Nephron progenitor cell (in vitro differentiated cells): ENCODE data around the gene ATP2B1.

ENCODE experiments used
- DNase-seq: peaks from one replicate; pipeline ENCODE4 v3.0.0; 2021
- H3K27ac Mint-ChIP-seq: 2 replicates; pipeline ENCODE4 v1.8.0; 2021; ENCODE audit warnings: mild to moderate bottlenecking, moderate library complexity, mixed read lengths
- H3K27me3 Mint-ChIP-seq: 2 replicates; pipeline ENCODE4 v1.8.0; 2021; ENCODE audit warnings: mild to moderate bottlenecking, low read depth, mixed read lengths; ENCODE audit not compliant: poor library complexity
- H3K36me3 Mint-ChIP-seq: 2 replicates; pipeline ENCODE4 v1.8.0; 2021; ENCODE audit warnings: low read depth, mixed read lengths
- H3K4me1 Mint-ChIP-seq: 2 replicates; pipeline ENCODE4 v1.8.0; 2021; ENCODE audit warnings: mixed read lengths
- H3K4me3 Mint-ChIP-seq: 2 replicates; pipeline ENCODE4 v1.8.0; 2021; ENCODE audit warnings: mild to moderate bottlenecking, moderate library complexity, mixed read lengths
- H3K9me3 Mint-ChIP-seq: 2 replicates; pipeline ENCODE4 v1.8.0; 2021; ENCODE audit warnings: mild to moderate bottlenecking, moderate library complexity, mixed read lengths
- CTCF ChIP-seq: fragments of 200-600 bp; sonication (generic); IDR thresholded peaks from 2 replicates; pipeline ENCODE4 v1.5.0; 2021; ENCODE audit warnings: antibody characterized with exemption

The ATP2B1 gene

GRCh38 chr12:89663577-89664357 lies 44.9 kb downstream of the ATP2B1 start:
- peaks cover 38% of the 10 kb centered on the region for H3K4me1 Mint-ChIP-seq

GRCh38 chr12:89662623-89663022 lies 46.0 kb downstream of the ATP2B1 start:
- DNase-seq = no peak
- H3K4me1 Mint-ChIP-seq = peaks cover 46% of the 10 kb centered on the region

More at GRCh38 chr12:89663577-89664357, 44.9 kb downstream of the ATP2B1 start:
- Mint-ChIP-seq H3K4me3 (no peak overlapping the region), H3K36me3 (peaks cover 32% of the 10 kb centered on the region), H3K27me3 (no peaks in the 10 kb centered on the region), H3K27ac (peak overlapping the region; percentile 1), H3K9me3 (peaks cover 17% of the 10 kb centered on the region)
- TF ChIP-seq CTCF = no peak
- DNase-seq = no peak

GRCh38 chr12:89661706-89662330 lies 46.8 kb downstream of the ATP2B1 start:
- no peak for TF ChIP-seq CTCF
- Mint-ChIP-seq H3K4me3 (no peak overlapping the region), H3K4me1 (peaks cover 42% of the 10 kb centered on the region), H3K27ac (peak overlapping the region; percentile 31), H3K27me3 (no peaks in the 10 kb centered on the region), H3K36me3 (peaks cover 13% of the 10 kb centered on the region), H3K9me3 (peaks cover 6% of the 10 kb centered on the region)
- no peak for DNase-seq

More at GRCh38 chr12:89662623-89663022, 46.0 kb downstream of the ATP2B1 start:
- H3K9me3 Mint-ChIP-seq = peaks cover 14% of the 10 kb centered on the region
- no peak overlapping the region for H3K4me3 Mint-ChIP-seq
- H3K36me3 Mint-ChIP-seq = peaks cover 21% of the 10 kb centered on the region
- no peaks in the 10 kb centered on the region for H3K27me3 Mint-ChIP-seq
- TF ChIP-seq CTCF = no peak
- peak overlapping the region; percentile 24 for H3K27ac Mint-ChIP-seq

- Mint-ChIP-seq H3K27me3 (no peaks in the 10 kb centered on the region), H3K4me1 (peaks cover 21% of the 10 kb centered on the region), H3K36me3 (peaks cover 27% of the 10 kb centered on the region), H3K9me3 (peaks cover 3% of the 10 kb centered on the region), H3K4me3 (no peak overlapping the region), H3K27ac (no peak overlapping the region)
- DNase-seq = no peak
- no peak for TF ChIP-seq CTCF
Measured at GRCh38 chr12:89657739-89658138, 50.9 kb downstream of the ATP2B1 start.

GRCh38 chr12:89657066-89657465 lies 51.6 kb downstream of the ATP2B1 start:
- DNase-seq = no peak
- Mint-ChIP-seq H3K4me1 (peaks cover 18% of the 10 kb centered on the region), H3K36me3 (peaks cover 34% of the 10 kb centered on the region), H3K27me3 (no peaks in the 10 kb centered on the region), H3K27ac (no peak overlapping the region), H3K4me3 (no peak overlapping the region), H3K9me3 (peaks cover 6% of the 10 kb centered on the region)
- TF ChIP-seq CTCF = no peak
